Mucosa of descending colon (tissue), 3 donors: ENCODE measurements around the gene ARHGAP6. TPM values are rescaled to one million over a fixed set of nuclear protein-coding genes. Genes with fewer than 3 reads are reported as not detected.

ENCODE experiments used
- ATAC-seq: fragments of 200-7000 bp; cut with Tn5 transposase; one replicate; pipeline ENCODE4 v1.9.1; 2020; ENCODE audit warnings: mild to moderate bottlenecking, moderate library complexity
- DNase-seq, 3 donors: peaks; one replicate each; pipeline ENCODE4 v3.0.0-alpha.2; 2020
- H3K36me3 ChIP-seq: fragments of 200-600 bp; one replicate; pipeline ENCODE4 v1.8.0; 2021; ENCODE audit warnings: low read depth, mild to moderate bottlenecking
- H3K4me1 ChIP-seq: fragments of 200-600 bp; one replicate; pipeline ENCODE4 v1.8.0; 2021; ENCODE audit warnings: low read depth, mild to moderate bottlenecking
- H3K4me3 ChIP-seq: fragments of 200-600 bp; one replicate; pipeline ENCODE4 v1.8.0; 2021; ENCODE audit warnings: mild to moderate bottlenecking
- H3K9me3 ChIP-seq: fragments of 200-600 bp; one replicate; pipeline ENCODE4 v1.8.0; 2021; ENCODE audit warnings: mild to moderate bottlenecking
- intact Hi-C, 2 donors: fragments of 100-400 bp; cut with DNase I in 1 of 2; cut with micrococcal nuclease in 1 of 2; formaldehyde crosslinking; loops; one replicate each; pipeline versions ENCODE4 v1.11.0 to v1.11.1; 2022; cut with DNase I, micrococcal nuclease
- total RNA-seq, 3 donors: library from RNA; stranded (reverse); fragmentation: NEBNext Ultra II Directional in 2 of 3; extraction: Animal tissue kit (Norgen Biotek cat#: 25700) in 2 of 3; gene quantifications; one replicate each; pipeline versions ENCODE4 v1.2.1 to v1.2.4, GENCODE V29; 2021 to 2023
- TF ChIP-seq, protein P1 (sequence below): fragments of 200-600 bp; IDR thresholded peaks from one replicate; pipeline ENCODE4 v1.8.0; 2022; ENCODE audit warnings: antibody characterized with exemption, mild to moderate bottlenecking
- donor health status: DM: no; HTN: no; CAD: no; lungs with moderate emphysema.
- donor health status: DM: no; HTN: no; CAD: no.
- donor health status: DM: no; HTN: yes; CAD: no.

The ARHGAP6 gene
- total RNA-seq, 3 donors from 2014 or later = 2.2 to 41.5 (median 4.4) TPM

DNA sequence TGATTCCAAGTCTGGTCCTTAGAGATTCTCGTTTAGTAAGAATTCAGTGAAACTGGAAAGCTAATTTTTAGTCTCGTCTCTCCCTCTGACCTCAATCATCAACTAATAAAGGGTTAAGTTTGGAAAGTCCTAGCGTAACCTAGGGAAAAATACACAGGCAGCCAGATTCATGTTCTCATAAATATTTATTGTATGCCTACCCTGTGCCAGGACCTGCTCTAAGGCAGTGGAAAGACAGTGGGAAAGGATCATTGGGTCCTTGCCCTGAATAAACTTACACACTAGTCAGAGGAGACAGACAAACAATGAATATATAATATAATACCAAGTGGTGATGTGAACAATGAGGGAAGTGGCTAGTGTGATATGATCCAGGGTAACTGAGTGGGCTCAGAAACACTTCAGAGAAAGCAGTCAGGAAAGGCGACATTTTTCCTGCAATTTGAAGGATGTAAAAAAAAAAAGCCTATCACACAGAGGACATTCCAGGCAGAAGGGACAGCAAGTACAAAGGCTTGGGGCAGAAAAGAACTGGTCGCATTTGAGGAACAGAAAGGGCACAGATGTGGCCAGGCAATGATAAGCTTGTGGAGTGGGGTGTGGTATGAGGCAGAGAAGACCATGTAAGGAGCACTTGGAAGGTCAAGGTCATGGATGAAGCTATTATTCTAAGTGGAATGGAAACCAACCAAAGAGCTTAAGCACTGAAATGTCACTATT lies 243.8 kb downstream of the ARHGAP6 start:
- H3K36me3 ChIP-seq = no peaks in the 10 kb centered on the region
- intact Hi-C loops = no loop called here
- no peaks in the 10 kb centered on the region for H3K4me1 ChIP-seq
- no peaks in the 10 kb centered on the region for H3K9me3 ChIP-seq
- TF ChIP-seq, protein P1, sequence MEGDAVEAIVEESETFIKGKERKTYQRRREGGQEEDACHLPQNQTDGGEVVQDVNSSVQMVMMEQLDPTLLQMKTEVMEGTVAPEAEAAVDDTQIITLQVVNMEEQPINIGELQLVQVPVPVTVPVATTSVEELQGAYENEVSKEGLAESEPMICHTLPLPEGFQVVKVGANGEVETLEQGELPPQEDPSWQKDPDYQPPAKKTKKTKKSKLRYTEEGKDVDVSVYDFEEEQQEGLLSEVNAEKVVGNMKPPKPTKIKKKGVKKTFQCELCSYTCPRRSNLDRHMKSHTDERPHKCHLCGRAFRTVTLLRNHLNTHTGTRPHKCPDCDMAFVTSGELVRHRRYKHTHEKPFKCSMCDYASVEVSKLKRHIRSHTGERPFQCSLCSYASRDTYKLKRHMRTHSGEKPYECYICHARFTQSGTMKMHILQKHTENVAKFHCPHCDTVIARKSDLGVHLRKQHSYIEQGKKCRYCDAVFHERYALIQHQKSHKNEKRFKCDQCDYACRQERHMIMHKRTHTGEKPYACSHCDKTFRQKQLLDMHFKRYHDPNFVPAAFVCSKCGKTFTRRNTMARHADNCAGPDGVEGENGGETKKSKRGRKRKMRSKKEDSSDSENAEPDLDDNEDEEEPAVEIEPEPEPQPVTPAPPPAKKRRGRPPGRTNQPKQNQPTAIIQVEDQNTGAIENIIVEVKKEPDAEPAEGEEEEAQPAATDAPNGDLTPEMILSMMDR = no peak
- ATAC-seq = no peak
- DNase-seq = no peak
- H3K4me3 ChIP-seq = no peak overlapping the region

DNA sequence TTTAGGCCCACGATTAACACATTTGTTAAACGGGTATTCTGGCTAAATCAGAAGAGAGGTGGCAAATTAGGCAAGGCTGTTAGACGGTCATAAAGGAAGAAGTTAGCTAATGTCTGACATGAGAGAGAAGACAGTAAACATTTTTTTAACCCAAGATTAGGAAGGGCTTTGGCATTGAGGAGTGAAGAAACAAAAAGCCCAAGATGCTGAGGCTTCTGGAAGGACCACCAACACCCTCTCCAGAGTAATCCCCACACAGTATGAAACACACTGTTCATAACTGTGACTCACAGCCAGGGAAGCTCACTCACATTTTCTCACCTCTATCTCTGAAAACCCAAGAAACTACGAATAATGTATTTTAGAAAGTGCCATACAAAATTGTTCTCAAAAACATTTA lies 244.9 kb downstream of the ARHGAP6 start:
- ATAC-seq = no peak
- Histone ChIP-seq H3K4me3 (no peak overlapping the region), H3K4me1 (no peaks in the 10 kb centered on the region), H3K36me3 (no peaks in the 10 kb centered on the region), H3K9me3 (no peaks in the 10 kb centered on the region)
- TF ChIP-seq, protein P1 = no peak
- intact Hi-C loops = no loop called here
- no peak for DNase-seq

GRCh38 chrX:11419102-11419501 lies 246.6 kb downstream of the ARHGAP6 start:
- TF ChIP-seq, protein P1 = no peak
- Histone ChIP-seq H3K9me3 (no peaks in the 10 kb centered on the region), H3K36me3 (no peaks in the 10 kb centered on the region), H3K4me3 (no peak overlapping the region), H3K4me1 (no peaks in the 10 kb centered on the region)
- ATAC-seq (no peak), DNase-seq (no peak)
- intact Hi-C loops = no loop called here

DNA sequence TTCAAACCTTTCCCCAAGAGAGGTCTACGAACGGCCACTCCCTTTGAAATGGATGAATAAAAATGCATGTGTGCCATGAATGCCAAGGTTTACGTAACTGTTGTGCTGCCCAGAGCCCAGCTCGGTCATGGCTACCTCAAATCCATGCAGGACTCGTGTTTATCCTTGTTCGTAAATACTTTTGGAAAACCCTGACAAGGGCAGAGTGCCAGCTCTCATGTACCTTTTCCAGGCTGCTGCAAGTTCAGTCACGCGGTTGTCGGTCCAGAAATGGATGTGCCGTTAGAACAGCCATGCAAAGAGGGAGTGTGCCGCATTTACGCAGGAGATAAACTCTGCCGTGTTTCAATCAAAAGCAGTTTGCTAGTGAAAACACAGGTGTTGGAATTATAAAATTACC lies 249.1 kb downstream of the ARHGAP6 start:
- Histone ChIP-seq H3K4me3 (no peak overlapping the region), H3K36me3 (no peaks in the 10 kb centered on the region), H3K9me3 (no peaks in the 10 kb centered on the region), H3K4me1 (no peaks in the 10 kb centered on the region)
- TF ChIP-seq, protein P1 = no peak
- intact Hi-C loops = no loop called here
- ATAC-seq = no peak
- DNase-seq = no peak

DNA sequence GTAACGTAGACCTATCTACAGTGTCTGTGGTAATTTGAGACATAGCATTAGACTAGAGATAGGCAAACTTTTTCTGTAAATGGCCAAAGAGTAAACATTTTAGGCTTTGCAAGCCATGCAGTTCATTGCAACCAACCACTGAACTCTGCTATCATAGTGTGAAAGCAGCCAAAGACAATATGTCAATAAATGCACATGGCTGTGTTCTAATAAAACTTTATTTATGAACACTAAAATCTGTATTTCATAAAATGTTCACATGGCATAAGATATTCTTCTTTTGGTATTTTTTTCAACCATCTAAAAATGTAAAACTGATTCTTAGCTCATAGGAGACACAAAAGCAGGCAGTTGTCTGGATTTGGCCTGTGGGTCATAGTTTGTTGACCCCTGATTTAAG lies 251.6 kb downstream of the ARHGAP6 start:
- ATAC-seq = no peak
- TF ChIP-seq, protein P1 = no peak
- Histone ChIP-seq H3K4me3 (no peak overlapping the region), H3K9me3 (no peaks in the 10 kb centered on the region), H3K36me3 (no peaks in the 10 kb centered on the region), H3K4me1 (no peaks in the 10 kb centered on the region)
- DNase-seq = no peak
- intact Hi-C loops = no loop called here
